H1 (cell line): ENCODE results near the gene GLCE. TPM values are rescaled to one million over a fixed set of nuclear protein-coding genes. Genes with fewer than 3 reads are reported as not detected.

Experiments used
- CHD1 ChIP-seq: IDR thresholded peaks from 2 replicates; pipeline ENCODE4 v1.6.1; 2012; ENCODE audit warnings: low read depth, low read length, improper control_type of control experiment
- CREB1 ChIP-seq: IDR thresholded peaks from 2 replicates; pipeline ENCODE4 v1.6.1; 2012; ENCODE audit warnings: inconsistent platforms
- POLR2AphosphoS5 ChIP-seq: IDR thresholded peaks from 2 replicates; pipeline ENCODE4 v1.6.1; 2011; ENCODE audit warnings: low read depth, low read length
- SIN3A ChIP-seq, 2 experiments: IDR thresholded peaks in 1 of 2; conservative IDR thresholded peaks in 1 of 2; 2 replicates each; pipeline ENCODE4 v1.6.1; 2011 to 2012; ENCODE audit warnings: low read length in 2 of 2, improper control_type of control experiment in 1 of 2, low read depth in 1 of 2, mild to moderate bottlenecking in 1 of 2
- TBP ChIP-seq: IDR thresholded peaks from 2 replicates; pipeline ENCODE4 v1.6.1; 2011; ENCODE audit warnings: low read depth, low read length, improper control_type of control experiment
- TCF12 ChIP-seq: IDR thresholded peaks from 2 replicates; pipeline ENCODE4 v1.6.1; 2011; ENCODE audit warnings: low read depth, mild to moderate bottlenecking, low read length
- TEAD4 ChIP-seq: IDR thresholded peaks from 2 replicates; pipeline ENCODE4 v1.6.1; 2012; ENCODE audit warnings: low read depth, low read length, inconsistent platforms, mixed read lengths
- polyA plus RNA-seq, 7 experiments: library from polyadenylated mRNA; depleted of rRNA in 3 of 7; stranded (reverse) in 5 of 7; unstranded in 2 of 7; fragments of >200 nt in 5 of 7; fragments of 200-250 nt in 2 of 7; gene quantifications; 1 replicate in 5 of 7; 2 replicates in 1 of 7; 4 replicates in 1 of 7; pipeline versions ENCODE4 v1.2.1 to v1.2.3, GENCODE V29; 2011 to 2013; ENCODE audit warnings: missing spikeins in 2 of 7, mixed read lengths in 2 of 7
- total RNA-seq: library from RNA; stranded (reverse); fragmentation: NEBNext Ultra II Directional; extraction: Animal tissue kit (Norgen Biotek cat#: 25700); gene quantifications from 2 replicates; pipeline ENCODE4 v1.2.1, GENCODE V29; 2021
- TF ChIP-seq, protein P1 (sequence below): IDR thresholded peaks from 2 replicates; pipeline ENCODE4 v1.6.1; 2012; ENCODE audit warnings: low read length, inconsistent platforms

The GLCE gene
- total and polyA plus RNA-seq, 2 of the 8 experiments (the other 6 are each of a cell fraction or from before 2014, with no cell fraction given) = 17.1 to 22.7 TPM

DNA sequence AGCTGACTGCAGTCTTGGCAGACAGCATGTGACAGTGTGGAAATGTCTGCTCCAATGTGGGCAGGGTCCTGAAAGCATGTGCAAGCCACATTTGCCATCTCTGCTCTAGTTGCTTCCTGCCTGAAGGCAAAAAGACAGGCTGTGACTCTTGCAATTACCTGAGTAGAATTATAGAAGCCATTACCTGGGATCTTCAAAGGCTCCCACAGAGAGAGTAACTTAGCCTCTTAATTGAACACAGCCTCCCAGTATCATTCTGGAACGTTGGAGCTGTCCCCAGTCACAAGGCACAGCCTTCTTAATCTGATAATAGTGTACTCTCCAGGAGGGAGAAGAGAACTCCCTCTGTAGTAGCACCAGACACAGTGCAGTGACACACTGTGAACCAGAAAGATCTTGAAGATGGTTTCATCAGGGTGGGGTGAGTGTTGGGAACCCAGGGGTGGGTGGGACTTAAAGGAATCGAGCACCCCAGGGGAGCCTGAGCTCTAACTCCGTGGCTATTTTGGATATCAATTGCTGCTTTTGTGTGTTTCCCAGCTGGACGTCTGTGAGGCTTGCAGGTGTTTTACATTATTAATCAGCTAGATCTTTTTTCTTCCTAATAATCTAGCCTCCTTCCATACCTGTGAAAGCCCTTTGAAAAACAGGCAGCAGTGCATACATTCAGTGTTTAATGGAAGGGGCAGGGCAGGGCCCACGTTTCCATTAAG lies 40.6 kb upstream of the GLCE start (continued):
- peak; percentile 74; the same call in 1 of the 2 replicates for TF ChIP-seq TCF12
- TF ChIP-seq TBP = no peak
- TF ChIP-seq POLR2AphosphoS5 = no peak
- TF ChIP-seq TEAD4 = no peak
- TF ChIP-seq, protein P1, sequence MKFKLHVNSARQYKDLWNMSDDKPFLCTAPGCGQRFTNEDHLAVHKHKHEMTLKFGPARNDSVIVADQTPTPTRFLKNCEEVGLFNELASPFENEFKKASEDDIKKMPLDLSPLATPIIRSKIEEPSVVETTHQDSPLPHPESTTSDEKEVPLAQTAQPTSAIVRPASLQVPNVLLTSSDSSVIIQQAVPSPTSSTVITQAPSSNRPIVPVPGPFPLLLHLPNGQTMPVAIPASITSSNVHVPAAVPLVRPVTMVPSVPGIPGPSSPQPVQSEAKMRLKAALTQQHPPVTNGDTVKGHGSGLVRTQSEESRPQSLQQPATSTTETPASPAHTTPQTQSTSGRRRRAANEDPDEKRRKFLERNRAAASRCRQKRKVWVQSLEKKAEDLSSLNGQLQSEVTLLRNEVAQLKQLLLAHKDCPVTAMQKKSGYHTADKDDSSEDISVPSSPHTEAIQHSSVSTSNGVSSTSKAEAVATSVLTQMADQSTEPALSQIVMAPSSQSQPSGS = no peak
- no peak for TF ChIP-seq CREB1
- no peak for TF ChIP-seq CHD1
- TF ChIP-seq SIN3A (conservative IDR thresholded peaks at IDR 0.05 in 1 of 2, IDR thresholded peaks at IDR 0.05 in 1 of 2; ENCODE audit: low read depth in 1 of 2, low read length in 2 of 2) = 0 out of 4 replicates have a peak, but pooled peaks have one; percentile 21 to 45
